GM23338 (cell line): Measurements from ENCODE around the gene CENPV. TPM values are rescaled to one million over a fixed set of nuclear protein-coding genes. Genes with fewer than 3 reads are reported as not detected.

Experiments used
- ATAC-seq: fragments of 200-7000 bp; cut with Tn5 transposase; 3 replicates; pipeline ENCODE4 v1.9.1; 2020
- DNase-seq: peaks from one replicate; pipeline ENCODE4 v3.0.0-alpha.2; 2015; ENCODE audit warnings: low spot score
- H2AFZ ChIP-seq: fragments of 200-600 bp; sonication (generic); 2 replicates; pipeline ENCODE4 v1.8.0; 2016; ENCODE audit warnings: antibody characterized with exemption, mild to moderate bottlenecking, moderate library complexity
- H3F3A ChIP-seq: fragments of 200-600 bp; sonication (generic); replicated peaks from 2 replicates; pipeline ENCODE4 v1.8.0; 2017; ENCODE audit warnings: antibody characterized with exemption, mixed run types, low read depth
- H3K27ac ChIP-seq: fragments of 200-600 bp; sonication (generic); 2 replicates; pipeline ENCODE4 v1.6.1; 2016; ENCODE audit warnings: low read depth
- H3K27me3 ChIP-seq: fragments of 200-600 bp; sonication (generic); 2 replicates; pipeline ENCODE4 v1.8.0; 2016; ENCODE audit warnings: mild to moderate bottlenecking, mixed run types, moderate library complexity; ENCODE audit not compliant: insufficient read depth
- H3K36me3 ChIP-seq: fragments of 200-600 bp; sonication (generic); 2 replicates; pipeline ENCODE4 v1.8.0; 2016; ENCODE audit warnings: mild to moderate bottlenecking; ENCODE audit not compliant: insufficient read depth
- H3K4me1 ChIP-seq: fragments of 200-600 bp; sonication (generic); 2 replicates; pipeline ENCODE4 v1.8.0; 2016; ENCODE audit warnings: mild to moderate bottlenecking, moderate library complexity; ENCODE audit not compliant: insufficient read depth
- H3K4me2 ChIP-seq: fragments of 200-600 bp; sonication (generic); 2 replicates; pipeline ENCODE4 v1.7.1; 2017; ENCODE audit warnings: mixed run types
- H3K4me3 ChIP-seq: fragments of 200-600 bp; sonication (generic); 2 replicates; pipeline ENCODE4 v1.6.1; 2016; ENCODE audit warnings: mixed run types
- H3K79me2 ChIP-seq: fragments of 200-600 bp; sonication (generic); replicated peaks from 2 replicates; pipeline ENCODE4 v1.8.0; 2017; ENCODE audit warnings: mild to moderate bottlenecking; ENCODE audit not compliant: insufficient read depth
- H3K9me2 ChIP-seq: fragments of 200-600 bp; sonication (generic); 2 replicates; pipeline ENCODE4 v1.8.0; 2017; ENCODE audit not compliant: insufficient read depth
- H4K20me1 ChIP-seq: fragments of 200-600 bp; sonication (generic); replicated peaks from 2 replicates; pipeline ENCODE4 v1.8.0; 2017; ENCODE audit warnings: mild to moderate bottlenecking; ENCODE audit not compliant: insufficient read depth
- H3K27ac Mint-ChIP-seq: 2 replicates; pipeline ENCODE4 v1.8.0; 2020; ENCODE audit warnings: inconsistent platforms, mild to moderate bottlenecking, moderate library complexity, mixed read lengths
- H3K27me3 Mint-ChIP-seq: 3 replicates; pipeline ENCODE4 v1.8.0; 2022; ENCODE audit warnings: low read depth, mild to moderate bottlenecking, moderate library complexity, mixed read lengths, inconsistent platforms; ENCODE audit not compliant: insufficient read depth, poor library complexity
- H3K36me3 Mint-ChIP-seq: 3 replicates; pipeline ENCODE4 v1.8.0; 2021; ENCODE audit warnings: low read depth, mild to moderate bottlenecking, inconsistent platforms, moderate library complexity, mixed read lengths
- H3K4me1 Mint-ChIP-seq: 3 replicates; pipeline ENCODE4 v1.8.0; 2020; ENCODE audit warnings: mild to moderate bottlenecking, inconsistent platforms, mixed read lengths
- H3K4me3 Mint-ChIP-seq: 3 replicates; pipeline ENCODE4 v1.8.0; 2021; ENCODE audit warnings: moderate library complexity, mild to moderate bottlenecking, inconsistent platforms, mixed read lengths
- H3K9me3 Mint-ChIP-seq: 3 replicates; pipeline ENCODE4 v1.8.0; 2020; ENCODE audit warnings: moderate library complexity, mild to moderate bottlenecking, inconsistent platforms, mixed read lengths
- CREB1 ChIP-seq: fragments of 250-450 bp; sonication (Bioruptor Pico); IDR thresholded peaks from 2 replicates; pipeline ENCODE4 v1.5.0; 2020; ENCODE audit warnings: low read depth, mild to moderate bottlenecking, moderate library complexity
- REST ChIP-seq: IDR thresholded peaks from one replicate; pipeline ENCODE4 v1.6.1; 2018; ENCODE audit warnings: antibody characterized with exemption; ENCODE audit not compliant: unreplicated experiment
- ZNF462 ChIP-seq: fragments of 250-450 bp; sonication (Bioruptor Pico); IDR thresholded peaks from 2 replicates; pipeline ENCODE4 v1.5.0; 2020; ENCODE audit warnings: mild to moderate bottlenecking, moderate library complexity
- polyA plus RNA-seq: library from polyadenylated mRNA; unstranded; fragments of >200 nt; fragmentation: Nextera tagmentation; extraction: Ambion mirVana; gene quantifications from 2 replicates; pipeline ENCODE4 v1.2.1, GENCODE V29; 2016
- total RNA-seq: library from RNA; depleted of rRNA; stranded (reverse); fragments of >200 nt; shearing (Covaris generic); gene quantifications from 2 replicates; pipeline ENCODE4 v1.2.3, GENCODE V29; 2014

The CENPV gene
- total and polyA plus RNA-seq, 2 experiments from 2014 or later = 139 to 300 TPM

GRCh38 chr17:16374146-16374938, 21.1 kb upstream of the CENPV start:
- ATAC-seq (no peak), DNase-seq (no peak)
- Histone ChIP-seq H3K4me3 (no peak overlapping the region), H3K9me2 (no peaks in the 10 kb centered on the region), H3K4me2 (no peak overlapping the region), H2AFZ (no peak overlapping the region), H3K27ac (no peak overlapping the region), H3K36me3 (no peaks in the 10 kb centered on the region), H3F3A (peaks cover 3% of the 10 kb centered on the region; the same call in 1 of the 2 replicates), H4K20me1 (no peaks in the 10 kb centered on the region), H3K79me2 (no peaks in the 10 kb centered on the region), H3K27me3 (no peaks in the 10 kb centered on the region), H3K4me1 (no peaks in the 10 kb centered on the region)
- no peak overlapping the region for H3K27ac Mint-ChIP-seq
- peaks cover 6% of the 10 kb centered on the region for H3K27me3 Mint-ChIP-seq
- no peaks in the 10 kb centered on the region for H3K36me3 Mint-ChIP-seq
- no peaks in the 10 kb centered on the region for H3K9me3 Mint-ChIP-seq
- no peak overlapping the region for H3K4me3 Mint-ChIP-seq
- no peak for TF ChIP-seq CREB1 (CRISPR knock-in tag)
- TF ChIP-seq REST = no peak
- no peak for TF ChIP-seq ZNF462
- peaks cover 5% of the 10 kb centered on the region; the same call in 1 of the 3 replicates for H3K4me1 Mint-ChIP-seq
